ENCODE results near the gene MBNL1. TPM values are rescaled to one million over a fixed set of nuclear protein-coding genes. Genes with fewer than 3 reads are reported as not detected.
A peak's percentile ranks its signal among the peaks of the same experiment; 100 is the strongest.

Gene MBNL1
- total and polyA plus RNA-seq, 2 of the 13 experiments (the other 11 are each of a cell fraction or from before 2014, with no cell fraction given), result 27.1 to 55.4 TPM

- Histone ChIP-seq H3K4me1 (ENCODE audit: insufficient read depth, low read length) (peaks cover 26% of the 10 kb centered on the region), H4K20me1 (ENCODE audit: insufficient read depth, low read length) (no peaks in the 10 kb centered on the region; the same call in 1 of the 2 replicates), H3K4me3 (replicated peaks in 1 of 3; ENCODE audit: insufficient read depth in 1 of 3, low read depth in 2 of 3, low read length in 3 of 3) (no peak overlapping the region), H3K27ac (ENCODE audit: extremely low read length, insufficient read depth, low read length) (no peak overlapping the region), H3K79me2 (ENCODE audit: insufficient read depth, low read length) (peaks cover 54% of the 10 kb centered on the region), H3K4me2 (ENCODE audit: low read depth, low read length) (no peak overlapping the region), H2AFZ (ENCODE audit: low read length) (no peak overlapping the region), H3K9me3 (ENCODE audit: low read length) (no peaks in the 10 kb centered on the region), H3K9ac (ENCODE audit: insufficient read depth, low read depth, low read length) (no peak overlapping the region), H3K27me3 (ENCODE audit: control insufficient read depth in 1 of 2, insufficient read depth in 2 of 2, low read length in 2 of 2) (no peaks in the 10 kb centered on the region), H3K36me3 (replicated peaks in 1 of 2; ENCODE audit: control insufficient read depth in 1 of 2, insufficient read depth in 2 of 2, low read length in 2 of 2) (no peaks in the 10 kb centered on the region)
- no TSS peak for BruUV-seq (replicated peaks)
- intact Hi-C loops (cut with micrococcal nuclease; ENCODE audit: unreplicated experiment), result no loop called here
- FAIRE-seq, result no peak
- POLR2A ChIA-PET, result interaction anchor here (1.0 kb wide), 1 partner anchor 29 kb away, joined by 3 read pairs; no protein-coding TSS in a partner anchor
- DNase-seq (ENCODE audit: low spot score), result peak; percentile 7
- in situ Hi-C loops (cut with HindIII; ENCODE audit: extremely low pct_ligation_motif_present, low pct_unique_long_range_greater_than_20kb), result no loop called here
- CTCF ChIA-PET (ENCODE audit: low intra/inter-chr PET ratio, low total read pairs), result no interaction called here
- ATAC-seq, result no peak
- no peak for TF ChIP-seq ZSCAN25 (CRISPR knock-in tag; IDR thresholded peaks at IDR 0.05)
- no peak for TF ChIP-seq SMC3 (IDR thresholded peaks at IDR 0.05; ENCODE audit: low read length)
- no peak for TF ChIP-seq SOX13 (IDR thresholded peaks at IDR 0.05)
- peak in 1 of 2 experiments; percentile 25; a peak in 1 of 4 replicates for TF ChIP-seq SOX13 (CRISPR knock-in tag; conservative IDR thresholded peaks at IDR 0.05 in 1 of 2, IDR thresholded peaks at IDR 0.05 in 1 of 2)
Measured at GRCh38 chr3:152364237-152364636, 95.5 kb downstream of the MBNL1 start.

- no peaks in the 10 kb centered on the region for H3K9me3 ChIP-seq (ENCODE audit: low read length)
- ATAC-seq (no peak), DNase-seq (ENCODE audit: low spot score) (no peak), FAIRE-seq (no peak)
- no peaks in the 10 kb centered on the region for H3K27me3 ChIP-seq (ENCODE audit: control insufficient read depth in 1 of 2, insufficient read depth in 2 of 2, low read length in 2 of 2)
- BruUV-seq (replicated peaks), result no TSS peak
- no peaks in the 10 kb centered on the region; the same call in 1 of the 2 replicates for H4K20me1 ChIP-seq (ENCODE audit: insufficient read depth, low read length)
- H3K4me2 ChIP-seq (ENCODE audit: low read depth, low read length), result no peak overlapping the region
- intact Hi-C loops (cut with micrococcal nuclease; ENCODE audit: unreplicated experiment), result no loop called here
- peaks cover 52% of the 10 kb centered on the region for H3K79me2 ChIP-seq (ENCODE audit: insufficient read depth, low read length)
- in situ Hi-C loops (cut with HindIII; ENCODE audit: extremely low pct_ligation_motif_present, low pct_unique_long_range_greater_than_20kb), result no loop called here
- WGBS (ENCODE audit: low lambda C conversion rate), result 94% methylated on average over 2 of the region's 2 CpGs
- H3K27ac ChIP-seq (ENCODE audit: extremely low read length, insufficient read depth, low read length), result no peak overlapping the region
- H3K36me3 ChIP-seq (replicated peaks in 1 of 2; ENCODE audit: control insufficient read depth in 1 of 2, insufficient read depth in 2 of 2, low read length in 2 of 2), result no peaks in the 10 kb centered on the region
- H2AFZ ChIP-seq (ENCODE audit: low read length), result no peak overlapping the region
- ChIA-PET POLR2A (interaction anchor here (1.0 kb wide), 1 partner anchor 28 kb away, joined by 3 read pairs; no protein-coding TSS in a partner anchor), CTCF (ENCODE audit: low intra/inter-chr PET ratio, low total read pairs) (no interaction called here)
- H3K4me1 ChIP-seq (ENCODE audit: insufficient read depth, low read length), result peaks cover 26% of the 10 kb centered on the region
- H3K4me3 ChIP-seq (replicated peaks in 1 of 3; ENCODE audit: insufficient read depth in 1 of 3, low read depth in 2 of 3, low read length in 3 of 3), result no peak overlapping the region
- H3K9ac ChIP-seq (ENCODE audit: insufficient read depth, low read depth, low read length), result no peak overlapping the region
- TF ChIP-seq ZNF740 (CRISPR knock-in tag; IDR thresholded peaks at IDR 0.05) (no peak), CENPX (CRISPR knock-in tag; IDR thresholded peaks at IDR 0.05) (no peak), ZFP36L2 (CRISPR knock-in tag; IDR thresholded peaks at IDR 0.05) (no peak), TFE3 (CRISPR knock-in tag; IDR thresholded peaks at IDR 0.05) (no peak), ZNF598 (CRISPR knock-in tag; IDR thresholded peaks at IDR 0.05; ENCODE audit: borderline replicate concordance) (no peak), CREB3 (CRISPR knock-in tag; IDR thresholded peaks at IDR 0.05) (no peak), HOMEZ (CRISPR knock-in tag; IDR thresholded peaks at IDR 0.05; ENCODE audit: low read depth) (no peak), AKAP8 (CRISPR knock-in tag; IDR thresholded peaks at IDR 0.05) (no peak), ZNF382 (CRISPR knock-in tag; IDR thresholded peaks at IDR 0.05; ENCODE audit: borderline replicate concordance) (no peak), SMAD3 (CRISPR knock-in tag; IDR thresholded peaks at IDR 0.05) (no peak)
Measured at GRCh38 chr3:152365126-152365525, 96.4 kb downstream of the MBNL1 start.
